HepG2 (cell line): ENCODE results near the gene METTL23. TPM values are rescaled to one million over a fixed set of nuclear protein-coding genes. Genes with fewer than 3 reads are reported as not detected.

Experiments used
- ATF7-NPFF ChIP-seq: sonication (generic); formaldehyde crosslinking; IDR thresholded peaks from 2 replicates; pipeline ENCODE4 v1.8.1; 2023; ENCODE audit warnings: mild to moderate bottlenecking, low read depth, missing genetic modification reagents, moderate library complexity
- EED ChIP-seq: sonication (generic); formaldehyde crosslinking; IDR thresholded peaks from 2 replicates; pipeline ENCODE4 v1.5.0; 2020; ENCODE audit warnings: mild to moderate bottlenecking, missing genetic modification reagents
- EHMT2 ChIP-seq: fragments of 200-600 bp; sonication (generic); IDR thresholded peaks from 2 replicates; pipeline ENCODE4 v1.7.0; 2017; ENCODE audit warnings: antibody characterized with exemption, low read depth, low read length, borderline replicate concordance
- ERF ChIP-seq: IDR thresholded peaks from 2 replicates; pipeline ENCODE4 v1.6.1; 2018; ENCODE audit warnings: missing biosample characterization, missing genetic modification reagents
- FLYWCH1 ChIP-seq: sonication (generic); formaldehyde crosslinking; IDR thresholded peaks from 2 replicates; pipeline ENCODE4 v1.8.1; 2023; ENCODE audit warnings: mild to moderate bottlenecking, missing genetic modification reagents
- KAT2B ChIP-seq: fragments of 150-350 bp; IDR thresholded peaks from 2 replicates; pipeline ENCODE4 v1.6.1; 2014; ENCODE audit warnings: low read depth, low read length, borderline replicate concordance
- KAT7 ChIP-seq: IDR thresholded peaks from 2 replicates; pipeline ENCODE4 v1.6.1; 2018; ENCODE audit warnings: borderline replicate concordance, missing compliant biosample characterization
- LCORL ChIP-seq, 2 experiments: fragments of 450-650 bp in 1 of 2; sonication (generic) in 1 of 2; formaldehyde crosslinking in 1 of 2; IDR thresholded peaks; 2 replicates each; pipeline versions ENCODE4 v1.5.0 to v1.6.1; 2017 to 2020; ENCODE audit warnings: antibody characterized with exemption in 1 of 2, missing genetic modification reagents in 1 of 2
- MXD4 ChIP-seq: IDR thresholded peaks from 2 replicates; pipeline ENCODE4 v1.6.1; 2016; ENCODE audit warnings: mild to moderate bottlenecking, missing biosample characterization, missing genetic modification reagents
- NFIC ChIP-seq: IDR thresholded peaks from 2 replicates; pipeline ENCODE4 v1.6.1; 2012; ENCODE audit warnings: mild to moderate bottlenecking, low read length, inconsistent platforms
- RBFOX2 ChIP-seq: fragments of 200-400 bp; formaldehyde crosslinking; IDR thresholded peaks from 2 replicates; pipeline ENCODE4 v1.6.1; 2017; ENCODE audit warnings: low read depth, mild to moderate bottlenecking, low read length
- RNF2 ChIP-seq: fragments of 450-650 bp; conservative IDR thresholded peaks from 2 replicates; pipeline ENCODE4 v1.6.1; 2016; ENCODE audit warnings: low read depth
- SIX4 ChIP-seq: sonication (generic); formaldehyde crosslinking; IDR thresholded peaks from 2 replicates; pipeline ENCODE4 v1.4.0; 2020; ENCODE audit warnings: missing genetic modification reagents
- YY1 ChIP-seq: IDR thresholded peaks from 2 replicates; pipeline ENCODE4 v1.6.1; 2011; ENCODE audit warnings: low read length, low read depth, moderate library complexity, mild to moderate bottlenecking; ENCODE audit not compliant: insufficient read depth, insufficient replicate concordance
- ZFP37 ChIP-seq: sonication (generic); formaldehyde crosslinking; IDR thresholded peaks from 2 replicates; pipeline ENCODE4 v1.4.0; 2020; ENCODE audit warnings: missing genetic modification reagents, borderline replicate concordance
- ZNF224 ChIP-seq: sonication (generic); formaldehyde crosslinking; IDR thresholded peaks from 2 replicates; pipeline ENCODE4 v1.5.0; 2020; ENCODE audit warnings: mild to moderate bottlenecking, missing genetic modification reagents
- ZNF432 ChIP-seq: sonication (generic); formaldehyde crosslinking; IDR thresholded peaks from 2 replicates; pipeline ENCODE4 v1.5.0; 2020; ENCODE audit warnings: missing genetic modification reagents, mild to moderate bottlenecking, borderline replicate concordance
- ZNF543 ChIP-seq: sonication (generic); formaldehyde crosslinking; IDR thresholded peaks from 2 replicates; pipeline ENCODE4 v1.4.0; 2020; ENCODE audit warnings: mild to moderate bottlenecking, missing genetic modification reagents
- ZNF749 ChIP-seq: sonication (generic); formaldehyde crosslinking; IDR thresholded peaks from 2 replicates; pipeline ENCODE4 v1.8.0; 2022; ENCODE audit warnings: mild to moderate bottlenecking, missing genetic modification reagents, moderate library complexity, borderline replicate concordance
- ZSCAN25 ChIP-seq: sonication (generic); formaldehyde crosslinking; IDR thresholded peaks from 2 replicates; pipeline ENCODE4 v1.8.0; 2022; ENCODE audit warnings: mild to moderate bottlenecking, missing genetic modification reagents
- polyA plus RNA-seq, 8 experiments: library from polyadenylated mRNA; depleted of rRNA in 3 of 8; stranded (reverse) in 7 of 8; unstranded in 1 of 8; fragments of >200 nt; fragmentation: Illumina TruSeq in 4 of 8; extraction: Trizol in 4 of 8; gene quantifications; 2 replicates each; pipeline versions ENCODE4 v1.2.1 to v1.2.3, GENCODE V29; 2011 to 2016; ENCODE audit warnings: low read depth in 4 of 8, missing spikeins in 1 of 8, mixed read lengths in 1 of 8; ENCODE audit not compliant: insufficient read depth in 1 of 8
- total RNA-seq, 5 experiments: library from RNA; depleted of rRNA; stranded (reverse); fragments of >200 nt; fragmentation: Illumina TruSeq; extraction: Trizol; gene quantifications; 2 replicates each; pipeline ENCODE4 v1.2.3, GENCODE V29; 2016; ENCODE audit warnings: low read depth in 1 of 5
- TF ChIP-seq, protein P1 (sequence below): sonication (generic); formaldehyde crosslinking; IDR thresholded peaks from 2 replicates; pipeline ENCODE4 v1.4.0; 2020; ENCODE audit warnings: mild to moderate bottlenecking, missing genetic modification reagents
- TF ChIP-seq, protein P2 (sequence below): IDR thresholded peaks from 2 replicates; pipeline ENCODE4 v1.6.1; 2012; ENCODE audit warnings: low read depth, low read length, improper control_type of control experiment
- TF ChIP-seq, protein P3 (sequence below): sonication (generic); formaldehyde crosslinking; IDR thresholded peaks from 2 replicates; pipeline ENCODE4 v1.8.0; 2022; ENCODE audit warnings: mild to moderate bottlenecking, missing genetic modification reagents, moderate library complexity
- TF ChIP-seq, protein P4 (sequence below): sonication (generic); formaldehyde crosslinking; IDR thresholded peaks from 2 replicates; pipeline ENCODE4 v1.8.0; 2022; ENCODE audit warnings: low read depth, missing genetic modification reagents

METTL23 gene
- total and polyA plus RNA-seq, 2 of the 13 experiments (the other 11 are each of a cell fraction or from before 2014, with no cell fraction given): 39.9 to 104 TPM

DNA sequence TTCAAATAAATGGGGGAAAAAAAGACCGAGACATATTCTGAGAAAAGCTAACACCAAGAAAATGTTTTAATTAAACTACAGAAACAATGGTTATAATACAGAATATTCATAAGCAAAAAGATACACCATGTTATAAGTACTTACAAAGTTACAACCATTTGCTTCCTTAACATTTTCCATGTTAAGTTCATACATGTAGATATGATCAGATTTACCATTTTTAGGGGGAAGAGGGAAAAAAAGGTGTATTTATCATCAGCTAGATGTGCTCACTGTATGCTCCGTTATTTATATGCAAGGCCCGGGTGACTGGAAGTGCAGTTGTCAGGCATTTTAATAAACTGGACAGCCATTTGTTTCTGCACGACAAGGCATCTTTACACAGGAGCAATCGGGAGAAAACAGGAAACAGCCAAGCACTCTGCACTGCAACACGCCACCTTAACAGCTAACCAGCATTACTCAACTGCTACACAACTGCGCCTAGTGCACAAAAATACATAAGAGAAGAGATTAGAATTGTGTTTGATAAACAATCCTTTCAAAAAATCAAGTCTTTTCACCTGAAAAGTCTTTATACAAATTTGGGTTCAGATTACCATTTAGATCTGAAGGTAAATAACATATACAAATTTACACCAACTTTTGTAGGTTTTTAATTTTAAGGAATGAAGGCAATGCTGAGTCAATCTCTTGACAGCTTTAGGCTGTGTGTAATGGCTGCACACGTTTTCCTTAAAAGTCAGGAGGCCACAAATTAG lies 7.6 kb downstream of the METTL23 start (continued):
- TF ChIP-seq RNF2 (no peak), EHMT2 (no peak), ZNF749 (CRISPR knock-in tag) (no peak), KAT7 (CRISPR knock-in tag) (0 out of 2 replicates have a peak, but pooled peaks have one; percentile 32), FLYWCH1 (CRISPR knock-in tag) (no peak), KAT2B (no peak), SIX4 (CRISPR knock-in tag) (no peak), ERF (CRISPR knock-in tag) (no peak), ZNF224 (CRISPR knock-in tag) (no peak), LCORL (IDR thresholded peaks at IDR 0.05) (no peak), LCORL (CRISPR knock-in tag; IDR thresholded peaks at IDR 0.05) (no peak), YY1 (no peak), ZSCAN25 (CRISPR knock-in tag) (no peak), RBFOX2 (peak; percentile 54), ZNF543 (CRISPR knock-in tag) (no peak), MXD4 (CRISPR knock-in tag) (no peak), EED (CRISPR knock-in tag) (no peak), ATF7-NPFF (CRISPR knock-in tag) (no peak), ZFP37 (CRISPR knock-in tag) (no peak), ZNF432 (no peak), NFIC (0 out of 2 replicates have a peak, but pooled peaks have one; percentile 29)
- TF ChIP-seq, protein P1, sequence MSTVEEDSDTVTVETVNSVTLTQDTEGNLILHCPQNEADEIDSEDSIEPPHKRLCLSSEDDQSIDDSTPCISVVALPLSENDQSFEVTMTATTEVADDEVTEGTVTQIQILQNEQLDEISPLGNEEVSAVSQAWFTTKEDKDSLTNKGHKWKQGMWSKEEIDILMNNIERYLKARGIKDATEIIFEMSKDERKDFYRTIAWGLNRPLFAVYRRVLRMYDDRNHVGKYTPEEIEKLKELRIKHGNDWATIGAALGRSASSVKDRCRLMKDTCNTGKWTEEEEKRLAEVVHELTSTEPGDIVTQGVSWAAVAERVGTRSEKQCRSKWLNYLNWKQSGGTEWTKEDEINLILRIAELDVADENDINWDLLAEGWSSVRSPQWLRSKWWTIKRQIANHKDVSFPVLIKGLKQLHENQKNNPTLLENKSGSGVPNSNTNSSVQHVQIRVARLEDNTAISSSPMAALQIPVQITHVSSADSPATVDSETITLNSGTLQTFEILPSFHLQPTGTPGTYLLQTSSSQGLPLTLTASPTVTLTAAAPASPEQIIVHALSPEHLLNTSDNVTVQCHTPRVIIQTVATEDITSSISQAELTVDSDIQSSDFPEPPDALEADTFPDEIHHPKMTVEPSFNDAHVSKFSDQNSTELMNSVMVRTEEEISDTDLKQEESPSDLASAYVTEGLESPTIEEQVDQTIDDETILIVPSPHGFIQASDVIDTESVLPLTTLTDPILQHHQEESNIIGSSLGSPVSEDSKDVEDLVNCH (CRISPR knock-in tag): no peak
- TF ChIP-seq, protein P2, sequence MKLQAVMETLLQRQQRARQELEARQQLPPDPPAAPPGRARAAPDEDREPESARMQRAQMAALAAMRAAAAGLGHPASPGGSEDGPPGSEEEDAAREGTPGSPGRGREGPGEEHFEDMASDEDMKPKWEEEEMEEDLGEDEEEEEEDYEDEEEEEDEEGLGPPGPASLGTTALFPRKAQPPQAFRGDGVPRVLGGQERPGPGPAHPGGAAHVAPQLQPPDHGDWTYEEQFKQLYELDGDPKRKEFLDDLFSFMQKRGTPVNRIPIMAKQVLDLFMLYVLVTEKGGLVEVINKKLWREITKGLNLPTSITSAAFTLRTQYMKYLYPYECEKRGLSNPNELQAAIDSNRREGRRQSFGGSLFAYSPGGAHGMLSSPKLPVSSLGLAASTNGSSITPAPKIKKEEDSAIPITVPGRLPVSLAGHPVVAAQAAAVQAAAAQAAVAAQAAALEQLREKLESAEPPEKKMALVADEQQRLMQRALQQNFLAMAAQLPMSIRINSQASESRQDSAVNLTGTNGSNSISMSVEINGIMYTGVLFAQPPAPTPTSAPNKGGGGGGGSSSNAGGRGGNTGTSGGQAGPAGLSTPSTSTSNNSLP: no peak
- TF ChIP-seq, protein P3, sequence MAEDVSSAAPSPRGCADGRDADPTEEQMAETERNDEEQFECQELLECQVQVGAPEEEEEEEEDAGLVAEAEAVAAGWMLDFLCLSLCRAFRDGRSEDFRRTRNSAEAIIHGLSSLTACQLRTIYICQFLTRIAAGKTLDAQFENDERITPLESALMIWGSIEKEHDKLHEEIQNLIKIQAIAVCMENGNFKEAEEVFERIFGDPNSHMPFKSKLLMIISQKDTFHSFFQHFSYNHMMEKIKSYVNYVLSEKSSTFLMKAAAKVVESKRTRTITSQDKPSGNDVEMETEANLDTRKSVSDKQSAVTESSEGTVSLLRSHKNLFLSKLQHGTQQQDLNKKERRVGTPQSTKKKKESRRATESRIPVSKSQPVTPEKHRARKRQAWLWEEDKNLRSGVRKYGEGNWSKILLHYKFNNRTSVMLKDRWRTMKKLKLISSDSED (CRISPR knock-in tag): no peak
- TF ChIP-seq, protein P4, sequence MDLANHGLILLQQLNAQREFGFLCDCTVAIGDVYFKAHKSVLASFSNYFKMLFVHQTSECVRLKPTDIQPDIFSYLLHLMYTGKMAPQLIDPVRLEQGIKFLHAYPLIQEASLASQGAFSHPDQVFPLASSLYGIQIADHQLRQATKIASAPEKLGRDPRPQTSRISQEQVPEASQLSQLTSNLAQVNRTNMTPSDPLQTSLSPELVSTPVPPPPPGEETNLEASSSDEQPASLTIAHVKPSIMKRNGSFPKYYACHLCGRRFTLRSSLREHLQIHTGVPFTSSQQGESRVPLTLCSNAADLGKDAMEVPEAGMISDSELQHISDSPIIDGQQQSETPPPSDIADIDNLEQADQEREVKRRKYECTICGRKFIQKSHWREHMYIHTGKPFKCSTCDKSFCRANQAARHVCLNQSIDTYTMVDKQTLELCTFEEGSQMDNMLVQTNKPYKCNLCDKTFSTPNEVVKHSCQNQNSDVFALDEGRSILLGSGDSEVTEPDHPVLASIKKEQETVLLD: no peak
